Natural killer cell (primary cell): ENCODE measurements around the gene EHBP1L1. TPM values are rescaled to one million over a fixed set of nuclear protein-coding genes. Genes with fewer than 3 reads are reported as not detected.

ENCODE experiments used
- ATAC-seq, 3 donors: fragments of 150-1000 bp in 2 of 3; fragments of 200-7000 bp in 1 of 3; cut with Tn5 transposase; 1 replicate in 1 of 3; 2 replicates in 2 of 3; pipeline ENCODE4 v1.10.0; 2021; ENCODE audit warnings: mild to moderate bottlenecking in 2 of 3, moderate library complexity in 2 of 3
- DNase-seq, 2 donors: peaks; one replicate each; pipeline versions ENCODE4 v3.0.0 to v3.0.0-alpha.2; 2013 to 2021; ENCODE audit warnings: mixed read lengths in 1 of 2
- H3K27ac ChIP-seq: one replicate; pipeline ENCODE4 v1.5.1; 2013; ENCODE audit warnings: mild to moderate bottlenecking, low read length
- H3K27me3 ChIP-seq: one replicate; pipeline ENCODE4 v1.6.1; 2013; ENCODE audit warnings: low read length; ENCODE audit not compliant: control insufficient read depth, insufficient read depth
- H3K36me3 ChIP-seq: one replicate; pipeline ENCODE4 v1.6.1; 2013; ENCODE audit warnings: low read length; ENCODE audit not compliant: control insufficient read depth, insufficient read depth
- H3K4me1 ChIP-seq: one replicate; pipeline ENCODE4 v1.6.1; 2013; ENCODE audit warnings: low read length; ENCODE audit not compliant: control insufficient read depth, insufficient read depth
- H3K4me3 ChIP-seq: one replicate; pipeline ENCODE4 v1.5.1; 2013; ENCODE audit warnings: low read length
- H3K9me3 ChIP-seq: one replicate; pipeline ENCODE4 v1.6.1; 2013; ENCODE audit warnings: low read length; ENCODE audit not compliant: control insufficient read depth, insufficient read depth
- H3K27ac Mint-ChIP-seq, 2 donors: one replicate each; pipeline ENCODE4 v1.8.0; 2022; ENCODE audit warnings: mild to moderate bottlenecking in 2 of 2, mixed read lengths in 2 of 2, moderate library complexity in 1 of 2
- H3K27me3 Mint-ChIP-seq, 2 donors: one replicate each; pipeline ENCODE4 v1.8.0; 2022; ENCODE audit warnings: low read depth in 2 of 2, mixed read lengths in 2 of 2
- H3K36me3 Mint-ChIP-seq: one replicate; pipeline ENCODE4 v1.8.0; 2022; ENCODE audit warnings: mixed read lengths
- H3K4me1 Mint-ChIP-seq, 2 donors: one replicate each; pipeline ENCODE4 v1.8.0; 2022; ENCODE audit warnings: mixed read lengths in 2 of 2
- H3K4me3 Mint-ChIP-seq: one replicate; pipeline ENCODE4 v1.8.0; 2022; ENCODE audit warnings: mild to moderate bottlenecking, moderate library complexity, mixed read lengths
- H3K9me3 Mint-ChIP-seq, 2 donors: one replicate each; pipeline ENCODE4 v1.8.0; 2022; ENCODE audit warnings: mixed read lengths in 2 of 2
- WGBS: methylation state at CpG from one replicate; pipeline ENCODE4 v1.1.7; 2013; ENCODE audit warnings: missing lambda C conversion rate; ENCODE audit not compliant: insufficient coverage; 5-methylcytosine and 5-hydroxymethylcytosine counted together
- intact Hi-C: fragments of 100-400 bp; cut with micrococcal nuclease; formaldehyde crosslinking; loops from one replicate; pipeline ENCODE4 v1.14.2; 2022
- total RNA-seq, 4 donors: library from RNA; stranded (reverse); fragments of 120-200 nt in 1 of 4; gene quantifications; one replicate each; pipeline versions ENCODE4 v1.2.3 to v1.2.4, GENCODE V29; 2013 to 2022
- TF ChIP-seq, protein P1 (sequence below): fragments of 200-600 bp; IDR thresholded peaks from one replicate; pipeline ENCODE4 v1.8.0; 2022; ENCODE audit warnings: antibody characterized with exemption

EHBP1L1 gene
- total RNA-seq, 3 donors from 2014 or later (not counting 1 experiment from before 2014, with no cell fraction given), result 129 to 137 (median 135) TPM

DNA sequence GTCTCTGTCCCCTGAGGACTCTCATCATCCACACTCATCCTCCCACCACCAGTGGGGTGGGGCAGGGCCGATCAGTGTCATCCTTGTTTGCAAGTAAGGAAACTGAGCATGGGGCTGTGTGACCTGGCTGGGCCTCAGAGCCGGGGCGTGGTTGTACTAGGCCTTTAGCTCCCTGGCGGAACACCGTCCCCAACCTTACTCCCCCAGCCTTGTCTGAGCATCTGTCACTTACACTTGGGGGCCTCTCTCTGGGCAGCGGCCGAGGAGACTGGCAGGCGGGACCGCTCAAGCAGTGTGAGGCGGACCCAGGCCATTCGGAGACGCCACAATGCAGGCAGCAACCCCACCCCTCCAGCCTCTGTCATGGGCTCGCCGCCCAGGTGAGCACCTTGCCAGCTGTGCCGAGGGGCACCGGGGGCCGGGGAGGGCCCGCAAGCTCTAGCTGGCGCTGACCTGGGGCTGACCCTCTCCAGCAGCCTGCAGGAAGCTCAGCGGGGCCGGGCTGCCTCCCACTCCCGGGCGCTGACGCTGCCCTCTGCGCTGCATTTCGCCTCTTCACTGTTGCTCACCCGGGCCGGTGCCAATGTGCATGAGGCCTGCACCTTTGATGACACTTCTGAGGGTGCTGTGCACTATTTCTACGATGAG, 43.6 kb downstream of the EHBP1L1 start:
- no peak overlapping the region for H3K4me3 Mint-ChIP-seq
- 97% methylated on average over 29 of the region's 29 CpGs for WGBS
- H3K27ac ChIP-seq, result no peak overlapping the region
- H3K4me1 ChIP-seq, result peaks cover 22% of the 10 kb centered on the region
- H3K4me3 ChIP-seq, result no peak overlapping the region
- no peaks in the 10 kb centered on the region for H3K9me3 Mint-ChIP-seq
- intact Hi-C loops, result loop anchor here (5.0 kb wide), 1 partner anchor 33 kb away; no protein-coding TSS in a partner anchor
- no peaks in the 10 kb centered on the region for H3K9me3 ChIP-seq
- peaks cover 17 to 29% of the 10 kb centered on the region in 2 donors for H3K4me1 Mint-ChIP-seq
- ATAC-seq, result no peak
- no peaks in the 10 kb centered on the region for H3K36me3 Mint-ChIP-seq
- peak overlapping the region; percentile 41 to 42 for H3K27ac Mint-ChIP-seq
- no peaks in the 10 kb centered on the region for H3K27me3 Mint-ChIP-seq
- peaks cover 65% of the 10 kb centered on the region for H3K36me3 ChIP-seq
- TF ChIP-seq, protein P1, sequence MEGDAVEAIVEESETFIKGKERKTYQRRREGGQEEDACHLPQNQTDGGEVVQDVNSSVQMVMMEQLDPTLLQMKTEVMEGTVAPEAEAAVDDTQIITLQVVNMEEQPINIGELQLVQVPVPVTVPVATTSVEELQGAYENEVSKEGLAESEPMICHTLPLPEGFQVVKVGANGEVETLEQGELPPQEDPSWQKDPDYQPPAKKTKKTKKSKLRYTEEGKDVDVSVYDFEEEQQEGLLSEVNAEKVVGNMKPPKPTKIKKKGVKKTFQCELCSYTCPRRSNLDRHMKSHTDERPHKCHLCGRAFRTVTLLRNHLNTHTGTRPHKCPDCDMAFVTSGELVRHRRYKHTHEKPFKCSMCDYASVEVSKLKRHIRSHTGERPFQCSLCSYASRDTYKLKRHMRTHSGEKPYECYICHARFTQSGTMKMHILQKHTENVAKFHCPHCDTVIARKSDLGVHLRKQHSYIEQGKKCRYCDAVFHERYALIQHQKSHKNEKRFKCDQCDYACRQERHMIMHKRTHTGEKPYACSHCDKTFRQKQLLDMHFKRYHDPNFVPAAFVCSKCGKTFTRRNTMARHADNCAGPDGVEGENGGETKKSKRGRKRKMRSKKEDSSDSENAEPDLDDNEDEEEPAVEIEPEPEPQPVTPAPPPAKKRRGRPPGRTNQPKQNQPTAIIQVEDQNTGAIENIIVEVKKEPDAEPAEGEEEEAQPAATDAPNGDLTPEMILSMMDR, result no peak
- no peak for DNase-seq
- H3K27me3 ChIP-seq, result no peaks in the 10 kb centered on the region

DNA sequence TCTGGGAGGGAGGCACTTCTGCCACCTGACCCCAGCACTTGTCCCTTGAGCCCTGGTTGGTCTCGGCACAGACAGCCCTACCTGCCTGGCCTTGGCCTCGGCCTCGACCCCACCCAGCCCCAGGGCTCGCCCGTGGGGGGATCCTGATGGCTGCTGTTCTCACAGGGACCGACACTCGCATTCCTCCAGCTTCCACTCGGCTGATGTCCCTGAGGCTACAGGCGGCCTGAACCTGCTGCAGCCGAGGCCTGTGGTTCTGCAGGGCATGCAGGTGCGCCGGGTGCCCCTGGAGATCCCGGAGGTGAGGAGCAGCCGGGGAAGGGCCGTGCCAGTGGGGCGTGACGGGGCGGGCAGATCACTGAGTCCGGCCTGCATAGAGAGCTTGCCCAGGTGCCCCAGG, 44.8 kb downstream of the EHBP1L1 start:
- TF ChIP-seq, protein P1, result no peak
- Histone ChIP-seq H3K4me3 (no peak overlapping the region), H3K4me1 (peaks cover 17% of the 10 kb centered on the region), H3K36me3 (peaks cover 75% of the 10 kb centered on the region), H3K27me3 (no peaks in the 10 kb centered on the region), H3K9me3 (no peaks in the 10 kb centered on the region), H3K27ac (no peak overlapping the region)
- no peaks in the 10 kb centered on the region for H3K36me3 Mint-ChIP-seq
- H3K4me1 Mint-ChIP-seq, result peaks cover 11 to 30% of the 10 kb centered on the region in 2 donors
- 98% methylated on average over 19 of the region's 19 CpGs for WGBS
- no peak for DNase-seq
- H3K9me3 Mint-ChIP-seq, result no peaks in the 10 kb centered on the region
- no peaks in the 10 kb centered on the region for H3K27me3 Mint-ChIP-seq
- intact Hi-C loops, result no loop called here
- ATAC-seq, result no peak
- H3K4me3 Mint-ChIP-seq, result no peak overlapping the region
- H3K27ac Mint-ChIP-seq, result no peak overlapping the region

DNA sequence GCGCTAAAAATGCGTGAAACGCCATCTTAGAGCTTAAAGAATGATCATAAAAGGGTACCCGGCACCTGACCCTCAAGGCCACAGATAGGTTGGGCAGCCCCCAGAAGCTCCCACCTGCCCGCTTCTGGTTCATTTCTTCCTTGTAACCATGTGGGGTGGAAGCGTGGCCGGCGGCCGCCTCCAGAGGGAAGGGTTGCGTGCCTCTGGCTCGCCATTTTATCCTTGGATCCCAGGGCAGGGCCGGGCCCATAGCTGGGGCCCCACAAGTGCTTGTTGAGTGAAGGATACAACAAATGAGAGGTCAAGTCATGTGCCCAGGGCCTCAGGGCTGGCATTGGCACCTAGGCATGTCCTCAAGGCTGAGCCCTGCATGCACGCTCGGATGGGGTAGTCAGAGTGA, 45.6 kb downstream of the EHBP1L1 start:
- H3K36me3 ChIP-seq, result peaks cover 83% of the 10 kb centered on the region
- Mint-ChIP-seq H3K4me1 (peaks cover 14 to 33% of the 10 kb centered on the region in 2 donors), H3K27ac (no peak overlapping the region), H3K36me3 (no peaks in the 10 kb centered on the region), H3K27me3 (no peaks in the 10 kb centered on the region), H3K9me3 (no peaks in the 10 kb centered on the region), H3K4me3 (no peak overlapping the region)
- intact Hi-C loops, result no loop called here
- TF ChIP-seq, protein P1, result no peak
- DNase-seq, result no peak
- peaks cover 21% of the 10 kb centered on the region for H3K4me1 ChIP-seq
- ATAC-seq, result no peak
- H3K9me3 ChIP-seq, result no peaks in the 10 kb centered on the region
- no peak overlapping the region for H3K27ac ChIP-seq
- WGBS, result 98% methylated on average over 14 of the region's 14 CpGs
- no peaks in the 10 kb centered on the region for H3K27me3 ChIP-seq
- H3K4me3 ChIP-seq, result no peak overlapping the region

DNA sequence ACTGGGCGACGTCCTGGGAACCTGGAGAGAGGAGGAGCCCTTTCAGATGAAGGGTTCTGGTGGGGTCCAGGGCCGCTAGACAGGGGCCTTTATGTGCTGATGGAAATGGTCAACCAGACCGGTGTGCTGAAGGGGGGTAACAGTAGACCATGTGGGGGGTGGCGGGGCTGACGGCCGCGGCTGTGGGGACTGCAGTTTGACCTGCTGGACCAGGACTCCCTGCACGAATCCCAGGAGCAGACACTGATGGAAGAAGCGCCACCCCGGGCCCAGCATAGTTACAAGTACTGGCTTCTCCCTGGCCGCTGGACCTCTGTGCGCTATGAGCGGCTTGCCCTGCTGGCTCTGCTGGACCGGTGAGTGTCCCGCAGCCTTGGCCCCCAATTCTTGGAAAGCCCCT, 46.2 kb downstream of the EHBP1L1 start:
- TF ChIP-seq, protein P1, result no peak
- Mint-ChIP-seq H3K27me3 (no peaks in the 10 kb centered on the region), H3K4me3 (no peak overlapping the region), H3K36me3 (no peaks in the 10 kb centered on the region), H3K4me1 (peaks cover 9 to 28% of the 10 kb centered on the region in 2 donors), H3K9me3 (no peaks in the 10 kb centered on the region), H3K27ac (no peak overlapping the region)
- no peaks in the 10 kb centered on the region for H3K9me3 ChIP-seq
- H3K36me3 ChIP-seq, result peaks cover 87% of the 10 kb centered on the region
- WGBS, result 98% methylated on average over 16 of the region's 16 CpGs
- no peak overlapping the region for H3K4me3 ChIP-seq
- peaks cover 17% of the 10 kb centered on the region for H3K4me1 ChIP-seq
- no peak for ATAC-seq
- H3K27ac ChIP-seq, result no peak overlapping the region
- H3K27me3 ChIP-seq, result no peaks in the 10 kb centered on the region
- no peak for DNase-seq
- intact Hi-C loops, result no loop called here
